NOMO-1 treated with dmso at 0.1 percent for 144 hours (cell line): ENCODE results near the gene UBP1.
"Not testable (repeated sequence)": the region's sequence is repeated elsewhere in the genome, so short reads cannot be mapped to it uniquely, and the experiment has no call there.

Experiments
- DNase-seq: peaks from one replicate; lab custom pipeline; 2025; ENCODE audit not compliant: unreplicated experiment; lab: John Stamatoyannopoulos, UW

UBP1 gene

GRCh38 chr3:33338936-33339465, 101.2 kb downstream of the UBP1 start:
- DNase-seq = not testable (repeated sequence)
